AG08396 (cell line): ENCODE data around the gene MTA3.
A peak's percentile ranks its signal among the peaks of the same experiment; 100 is the strongest.
"Not testable (repeated sequence)": the region's sequence is repeated elsewhere in the genome, so short reads cannot be mapped to it uniquely, and the experiment has no call there.

ENCODE experiments used
- DNase-seq: peaks from one replicate; pipeline ENCODE4 v3.0.0; 2012; ENCODE audit warnings: low spot score, mixed read lengths

The MTA3 gene

GRCh38 chr2:42613281-42614064 lies 45.0 kb downstream of the MTA3 start:
- DNase-seq: no peak

- DNase-seq: no peak
Measured at GRCh38 chr2:42614838-42615237, 46.4 kb downstream of the MTA3 start.

DNA sequence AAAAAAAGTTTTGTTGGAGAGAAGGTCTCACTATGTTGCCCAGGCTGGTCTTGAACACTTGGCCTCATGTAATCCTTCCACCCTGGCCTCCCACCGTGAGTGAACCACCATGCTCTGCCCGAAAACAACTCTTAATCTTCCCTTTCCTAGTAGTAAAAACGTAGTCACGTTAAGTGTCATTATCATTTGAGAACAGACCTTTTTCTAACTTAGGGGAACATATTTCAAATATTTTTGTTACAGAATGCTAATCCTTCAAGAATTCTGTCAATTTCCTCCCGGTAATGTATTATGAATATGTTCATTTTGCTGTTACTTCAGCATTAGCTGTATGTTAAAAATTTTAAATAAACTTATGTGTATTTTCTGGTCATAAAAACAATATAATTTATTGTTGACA lies 49.7 kb downstream of the MTA3 start:
- DNase-seq: no peak

GRCh38 chr2:42618972-42619371 lies 50.5 kb downstream of the MTA3 start:
- DNase-seq: peak; percentile 46

DNA sequence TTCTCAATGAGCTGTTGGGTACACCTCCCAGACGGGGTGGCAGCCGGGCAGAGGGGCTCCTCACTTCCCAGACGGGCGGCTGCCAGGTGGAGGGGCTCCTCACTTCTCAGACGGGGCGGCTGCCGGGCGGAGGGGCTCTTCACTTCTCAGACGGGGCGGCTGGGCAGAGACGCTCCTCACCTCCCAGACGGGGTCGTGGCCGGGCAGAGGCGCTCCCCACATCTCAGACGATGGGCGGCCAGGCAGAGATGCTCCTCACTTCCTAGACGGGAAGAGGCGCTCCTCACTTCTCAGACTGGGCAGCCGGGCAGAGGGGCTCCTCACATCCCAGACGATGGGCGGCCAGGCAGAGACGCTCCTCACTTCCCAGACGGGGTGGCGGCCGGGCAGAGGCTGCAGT lies 53.2 kb downstream of the MTA3 start:
- not testable (repeated sequence) for DNase-seq

DNA sequence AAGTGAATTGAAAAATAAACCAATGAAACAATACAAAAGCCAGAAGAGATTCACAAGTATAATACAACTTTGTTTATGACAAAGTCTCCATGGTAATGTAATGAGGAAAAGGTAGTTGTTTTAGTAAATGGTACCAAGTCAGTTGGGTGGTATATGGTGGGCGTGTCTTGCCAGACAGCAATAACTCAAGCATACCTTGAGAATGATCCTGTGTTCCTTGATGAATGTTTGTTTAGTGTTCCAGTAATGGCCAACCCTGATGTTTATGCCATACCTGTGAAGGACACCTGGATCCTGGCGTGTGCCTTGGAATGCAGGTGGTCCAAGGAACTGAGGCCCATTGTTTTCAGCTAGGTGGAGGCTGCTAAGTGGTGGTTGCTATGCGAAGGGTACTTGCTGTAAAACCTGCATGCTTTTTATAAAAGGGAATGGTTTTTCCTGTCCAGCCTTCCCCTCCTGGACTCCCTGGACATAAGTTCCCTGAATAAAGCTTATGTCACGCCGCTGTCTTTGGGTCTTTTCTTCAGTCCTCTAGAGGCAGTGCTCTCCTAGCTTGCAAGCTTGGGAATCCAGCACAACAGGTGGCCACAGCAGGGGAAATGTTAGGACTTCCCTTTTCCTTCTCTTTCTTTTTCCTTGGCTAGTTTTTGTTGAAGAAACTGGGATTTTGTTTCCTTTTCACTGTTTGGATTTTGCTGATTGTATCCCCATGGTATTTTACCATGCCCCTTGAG lies 54.7 kb downstream of the MTA3 start:
- no peak for DNase-seq

DNA sequence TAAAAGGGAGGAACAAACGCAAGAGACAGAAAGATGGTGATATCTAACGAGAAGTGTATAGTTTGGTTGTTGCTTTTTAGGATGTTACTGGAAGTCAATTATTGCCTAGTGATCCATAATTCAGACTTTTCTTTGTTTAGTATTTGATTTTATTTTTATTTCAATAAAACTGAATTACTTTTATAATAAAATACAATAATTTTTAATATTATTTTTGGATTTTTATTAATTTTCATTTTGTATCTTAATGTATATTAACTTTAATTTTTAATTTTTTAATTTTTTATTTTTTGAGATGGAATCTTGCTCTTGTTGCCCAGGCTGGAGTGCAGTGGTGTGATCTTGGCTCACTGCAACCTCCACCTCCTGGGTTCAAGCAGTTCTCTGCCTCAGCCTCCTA lies 55.6 kb downstream of the MTA3 start:
- DNase-seq: no peak

DNA sequence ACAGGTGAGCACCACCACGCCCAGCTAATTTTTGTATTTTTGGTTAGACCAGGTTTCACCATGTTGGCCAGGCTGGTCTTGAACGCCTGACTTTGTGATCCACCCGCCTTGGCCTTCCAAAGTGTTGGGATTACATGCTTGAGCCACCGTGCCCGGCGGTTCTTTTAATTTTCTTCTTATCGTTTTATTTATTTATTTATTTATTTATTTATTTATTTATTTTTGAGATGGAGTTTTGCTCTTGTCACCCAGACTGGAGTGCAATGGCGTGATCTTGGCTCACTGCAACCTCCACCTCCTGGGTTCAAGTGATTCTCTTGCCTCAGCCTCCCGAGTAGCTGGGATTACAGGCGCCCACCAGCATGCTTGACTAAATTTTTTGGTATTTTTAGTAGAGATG lies 59.6 kb downstream of the MTA3 start:
- DNase-seq: not testable (repeated sequence)

- DNase-seq: no peak
Measured at GRCh38 chr2:42636934-42637333, 68.5 kb downstream of the MTA3 start.

DNA sequence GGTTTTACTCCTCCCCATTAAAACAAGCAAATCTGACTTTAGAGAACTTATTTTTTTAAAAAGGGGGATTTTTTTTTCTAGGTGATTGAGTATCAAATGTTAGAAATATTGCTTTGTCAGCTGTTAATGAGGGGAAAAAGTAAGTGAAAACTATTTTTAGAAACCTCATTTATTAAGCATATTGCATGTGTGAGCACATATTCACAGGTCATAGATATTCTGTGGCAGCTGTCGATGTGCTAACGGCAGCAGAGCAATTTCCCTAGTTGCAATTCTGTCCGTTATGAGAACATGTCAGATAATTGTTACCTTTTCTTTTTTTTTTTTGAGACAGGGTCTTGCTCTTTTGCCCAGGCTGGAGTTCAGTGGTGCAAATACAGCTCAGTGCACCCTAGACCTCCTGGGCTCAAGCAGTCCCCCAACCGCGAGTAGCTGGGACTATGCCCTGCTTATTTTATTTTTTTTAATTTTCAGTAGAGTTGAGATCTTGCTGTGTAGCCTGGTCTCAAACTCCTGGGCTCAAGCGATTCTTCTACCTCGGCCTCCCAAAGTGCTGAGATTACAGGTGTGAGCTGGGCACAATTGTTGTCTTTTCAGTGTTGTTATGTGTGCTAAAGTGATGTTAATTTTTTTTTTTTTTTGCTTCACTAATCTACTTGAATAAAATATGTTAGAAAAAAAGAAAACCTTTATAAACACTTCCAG lies 69.8 kb downstream of the MTA3 start:
- DNase-seq: no peak

- no peak for DNase-seq
Measured at GRCh38 chr2:42639340-42640077, 71.1 kb downstream of the MTA3 start.

- DNase-seq: no peak
Measured at GRCh38 chr2:42640261-42640660, 71.8 kb downstream of the MTA3 start.

- not testable (repeated sequence) for DNase-seq
Measured at GRCh38 chr2:42642371-42642770, 73.9 kb downstream of the MTA3 start.

GRCh38 chr2:42645551-42645950 lies 77.1 kb downstream of the MTA3 start:
- no peak for DNase-seq

GRCh38 chr2:42648796-42649195 lies 80.4 kb downstream of the MTA3 start:
- DNase-seq: no peak

DNA sequence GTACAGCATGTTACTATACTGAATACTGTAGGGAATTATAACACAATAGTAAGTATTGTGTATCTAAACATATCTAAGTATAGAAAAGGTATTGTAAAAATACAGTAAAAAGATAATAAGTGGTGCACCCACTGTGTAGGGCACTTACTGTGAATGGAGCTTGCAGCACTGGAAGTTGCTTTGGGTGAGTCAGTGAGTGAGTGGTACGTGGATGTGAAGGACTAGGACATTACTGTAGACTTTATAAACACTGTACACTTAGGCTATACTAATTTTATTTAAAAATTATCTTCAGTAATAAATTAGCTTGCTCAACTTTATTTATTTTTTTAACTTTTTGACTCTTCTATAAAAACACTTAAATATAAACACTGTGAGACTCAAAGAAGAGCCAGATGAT lies 82.6 kb downstream of the MTA3 start:
- DNase-seq: no peak

DNA sequence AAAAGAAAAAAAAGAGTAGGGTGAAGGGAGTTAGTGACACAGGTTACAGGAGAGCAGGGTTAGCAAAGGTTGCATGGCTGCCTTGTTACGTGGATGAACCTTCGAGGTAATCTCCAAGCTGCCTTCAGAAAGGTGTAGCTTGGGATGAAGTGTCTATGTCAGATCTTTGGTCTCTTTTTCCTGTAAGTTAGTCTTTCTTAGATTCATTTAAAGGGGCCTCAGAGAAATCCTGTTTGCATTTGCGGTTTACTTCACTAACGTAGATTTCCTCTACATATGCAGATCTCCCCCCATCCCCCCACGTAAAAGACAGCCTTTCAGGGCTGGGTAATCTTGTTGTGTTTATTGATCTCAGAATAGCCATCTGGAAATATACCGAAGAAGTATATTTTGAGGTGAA lies 83.7 kb downstream of the MTA3 start:
- no peak for DNase-seq

DNA sequence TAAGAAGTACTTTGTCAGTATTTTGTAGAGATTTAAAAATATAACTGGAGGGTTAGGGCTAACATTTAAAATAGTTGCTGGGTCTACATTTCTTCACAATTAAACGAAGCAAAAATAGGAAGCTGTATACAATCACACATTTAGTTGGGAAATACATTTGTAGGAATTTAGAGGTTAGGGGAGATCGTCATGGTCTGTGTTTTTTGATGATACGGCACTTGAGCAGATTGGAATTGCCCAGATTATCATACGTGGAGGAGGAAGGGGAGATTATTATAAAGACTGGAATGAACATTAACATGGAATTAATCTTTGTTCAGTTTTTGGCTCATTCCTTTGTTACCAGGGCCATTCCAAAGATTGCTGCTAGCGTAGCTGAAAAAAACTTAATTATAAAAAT lies 84.6 kb downstream of the MTA3 start:
- DNase-seq: no peak

DNA sequence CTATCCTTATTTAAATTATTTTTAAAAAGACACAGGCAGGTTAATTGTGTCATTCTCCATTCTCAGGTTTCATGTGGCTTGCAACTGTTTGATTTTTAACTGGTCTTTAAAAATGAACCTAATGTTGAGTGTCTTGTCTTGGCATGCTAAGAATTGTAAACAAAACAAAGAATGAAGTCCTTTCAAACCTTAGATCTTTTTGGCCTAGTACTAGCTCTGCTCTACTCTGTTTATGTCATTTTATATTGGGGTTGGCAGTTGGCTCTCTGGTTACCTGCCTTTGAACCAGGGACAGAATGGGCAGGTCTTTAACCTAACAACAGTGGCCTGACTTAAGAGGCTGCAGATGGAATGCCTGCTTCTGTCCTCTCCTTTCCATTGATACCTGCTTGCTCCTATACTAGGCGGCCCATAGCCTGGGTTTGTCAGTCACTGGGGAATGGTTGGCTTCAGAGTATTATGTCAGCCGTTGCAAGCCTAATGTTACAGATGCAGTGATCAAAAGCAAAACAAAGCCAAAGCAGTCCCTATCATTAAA lies 85.5 kb downstream of the MTA3 start:
- DNase-seq: no peak

GRCh38 chr2:42658306-42658705 lies 89.9 kb downstream of the MTA3 start:
- DNase-seq: no peak

GRCh38 chr2:42659609-42660008 lies 91.2 kb downstream of the MTA3 start:
- DNase-seq: no peak
